ENCODE results near the gene NAA20. TPM values are rescaled to one million over a fixed set of nuclear protein-coding genes. Genes with fewer than 3 reads are reported as not detected.

Gene NAA20
- total and polyA plus RNA-seq, 2 of the 13 experiments (the other 11 are each of a cell fraction or from before 2014, with no cell fraction given): 81.9 to 82.8 TPM

DNA sequence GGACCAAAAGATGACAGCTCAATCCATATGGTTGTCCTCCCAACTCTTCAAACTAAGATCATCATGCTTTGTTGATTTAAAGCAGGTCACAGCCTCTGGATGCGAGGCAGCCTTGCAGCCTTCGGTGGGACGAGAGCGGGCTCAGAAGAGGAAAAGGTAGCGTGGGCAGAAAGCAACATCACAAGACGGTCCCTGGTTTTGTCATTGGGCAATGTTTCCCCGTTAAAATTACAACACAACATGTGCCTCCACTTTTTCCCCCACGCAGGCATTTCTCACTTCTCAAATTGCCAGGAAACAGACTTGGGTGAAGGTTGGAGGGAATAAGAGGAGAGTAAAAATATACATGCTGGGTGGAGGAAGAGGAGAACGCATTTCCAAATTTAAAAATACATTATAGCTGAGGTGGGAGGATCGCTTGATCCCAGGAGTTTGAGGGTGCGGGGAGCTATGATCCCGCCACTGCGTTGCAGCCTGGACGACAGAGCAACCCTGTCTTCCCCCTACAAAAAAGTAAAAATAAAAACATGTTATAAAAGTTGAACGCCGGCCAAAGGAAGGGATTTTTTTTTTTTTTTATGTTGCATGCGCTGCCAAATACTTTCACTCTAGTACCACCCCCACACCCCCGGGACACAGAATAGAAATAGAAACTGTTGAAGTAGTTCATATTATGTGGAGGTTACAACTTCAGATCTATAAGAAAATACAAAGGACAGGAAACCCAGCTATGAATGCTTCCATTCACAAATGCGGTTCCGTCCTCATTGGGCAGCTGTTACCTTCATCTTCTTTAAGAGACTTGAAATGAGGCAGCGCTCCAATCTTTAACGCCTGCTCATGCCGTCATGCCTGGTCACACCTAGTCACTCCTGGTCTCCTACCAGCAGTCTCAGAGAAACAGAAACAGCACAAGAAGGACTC is 13.9 kb upstream of the NAA20 start (continued):
- TF ChIP-seq, protein P1, sequence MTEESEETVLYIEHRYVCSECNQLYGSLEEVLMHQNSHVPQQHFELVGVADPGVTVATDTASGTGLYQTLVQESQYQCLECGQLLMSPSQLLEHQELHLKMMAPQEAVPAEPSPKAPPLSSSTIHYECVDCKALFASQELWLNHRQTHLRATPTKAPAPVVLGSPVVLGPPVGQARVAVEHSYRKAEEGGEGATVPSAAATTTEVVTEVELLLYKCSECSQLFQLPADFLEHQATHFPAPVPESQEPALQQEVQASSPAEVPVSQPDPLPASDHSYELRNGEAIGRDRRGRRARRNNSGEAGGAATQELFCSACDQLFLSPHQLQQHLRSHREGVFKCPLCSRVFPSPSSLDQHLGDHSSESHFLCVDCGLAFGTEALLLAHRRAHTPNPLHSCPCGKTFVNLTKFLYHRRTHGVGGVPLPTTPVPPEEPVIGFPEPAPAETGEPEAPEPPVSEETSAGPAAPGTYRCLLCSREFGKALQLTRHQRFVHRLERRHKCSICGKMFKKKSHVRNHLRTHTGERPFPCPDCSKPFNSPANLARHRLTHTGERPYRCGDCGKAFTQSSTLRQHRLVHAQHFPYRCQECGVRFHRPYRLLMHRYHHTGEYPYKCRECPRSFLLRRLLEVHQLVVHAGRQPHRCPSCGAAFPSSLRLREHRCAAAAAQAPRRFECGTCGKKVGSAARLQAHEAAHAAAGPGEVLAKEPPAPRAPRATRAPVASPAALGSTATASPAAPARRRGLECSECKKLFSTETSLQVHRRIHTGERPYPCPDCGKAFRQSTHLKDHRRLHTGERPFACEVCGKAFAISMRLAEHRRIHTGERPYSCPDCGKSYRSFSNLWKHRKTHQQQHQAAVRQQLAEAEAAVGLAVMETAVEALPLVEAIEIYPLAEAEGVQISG (CRISPR knock-in tag; IDR thresholded peaks at IDR 0.05): peak; percentile 28; the same call in 1 of the 2 replicates
- TF ChIP-seq ARHGAP35 (CRISPR knock-in tag; IDR thresholded peaks at IDR 0.05; ENCODE audit: borderline replicate concordance) (no peak), POLR2G (IDR thresholded peaks at IDR 0.05; ENCODE audit: low read depth, low read length) (no peak), ZFP1 (CRISPR knock-in tag; IDR thresholded peaks at IDR 0.05) (no peak), PHF20 (CRISPR knock-in tag; IDR thresholded peaks at IDR 0.05) (no peak), POLR2AphosphoS2 (IDR thresholded peaks at IDR 0.05; ENCODE audit: low read depth, low read length) (no peak), PHB2 (IDR thresholded peaks at IDR 0.05; ENCODE audit: partially characterized antibody) (no peak), ZFP37 (CRISPR knock-in tag; IDR thresholded peaks at IDR 0.05; ENCODE audit: borderline replicate concordance) (peak; percentile 64; the same call in 1 of the 2 replicates), MTF2 (CRISPR knock-in tag; IDR thresholded peaks at IDR 0.05; ENCODE audit: borderline replicate concordance) (no peak), ZNF766 (CRISPR knock-in tag; IDR thresholded peaks at IDR 0.05; ENCODE audit: borderline replicate concordance) (no peak; the same call in 1 of the 2 replicates), ZNF782 (CRISPR knock-in tag; IDR thresholded peaks at IDR 0.05; ENCODE audit: borderline replicate concordance) (no peak), SRF (IDR thresholded peaks at IDR 0.05; ENCODE audit: low read depth, low read length) (no peak), CBX1 (IDR thresholded peaks at IDR 0.05; ENCODE audit: low read depth) (no peak)
- TF ChIP-seq, protein P2, sequence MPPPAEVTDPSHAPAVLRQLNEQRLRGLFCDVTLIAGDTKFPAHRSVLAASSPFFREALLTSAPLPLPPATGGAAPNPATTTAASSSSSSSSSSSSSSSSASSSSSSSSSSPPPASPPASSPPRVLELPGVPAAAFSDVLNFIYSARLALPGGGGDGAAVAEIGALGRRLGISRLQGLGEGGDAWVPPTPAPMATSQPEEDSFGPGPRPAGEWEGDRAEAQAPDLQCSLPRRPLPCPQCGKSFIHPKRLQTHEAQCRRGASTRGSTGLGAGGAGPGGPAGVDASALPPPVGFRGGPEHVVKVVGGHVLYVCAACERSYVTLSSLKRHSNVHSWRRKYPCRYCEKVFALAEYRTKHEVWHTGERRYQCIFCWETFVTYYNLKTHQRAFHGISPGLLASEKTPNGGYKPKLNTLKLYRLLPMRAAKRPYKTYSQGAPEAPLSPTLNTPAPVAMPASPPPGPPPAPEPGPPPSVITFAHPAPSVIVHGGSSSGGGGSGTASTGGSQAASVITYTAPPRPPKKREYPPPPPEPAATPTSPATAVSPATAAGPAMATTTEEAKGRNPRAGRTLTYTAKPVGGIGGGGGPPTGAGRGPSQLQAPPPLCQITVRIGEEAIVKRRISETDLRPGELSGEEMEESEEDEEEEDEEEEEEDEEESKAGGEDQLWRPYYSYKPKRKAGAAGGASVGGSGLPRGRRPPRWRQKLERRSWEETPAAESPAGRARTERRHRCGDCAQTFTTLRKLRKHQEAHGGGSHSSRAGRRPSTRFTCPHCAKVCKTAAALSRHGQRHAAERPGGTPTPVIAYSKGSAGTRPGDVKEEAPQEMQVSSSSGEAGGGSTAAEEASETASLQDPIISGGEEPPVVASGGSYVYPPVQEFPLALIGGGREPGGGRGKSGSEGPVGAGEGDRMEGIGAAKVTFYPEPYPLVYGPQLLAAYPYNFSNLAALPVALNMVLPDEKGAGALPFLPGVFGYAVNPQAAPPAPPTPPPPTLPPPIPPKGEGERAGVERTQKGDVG (CRISPR knock-in tag; IDR thresholded peaks at IDR 0.05; ENCODE audit: borderline replicate concordance): 0 out of 2 replicates have a peak, but pooled peaks have one; percentile 3
- TF ChIP-seq, protein P3, sequence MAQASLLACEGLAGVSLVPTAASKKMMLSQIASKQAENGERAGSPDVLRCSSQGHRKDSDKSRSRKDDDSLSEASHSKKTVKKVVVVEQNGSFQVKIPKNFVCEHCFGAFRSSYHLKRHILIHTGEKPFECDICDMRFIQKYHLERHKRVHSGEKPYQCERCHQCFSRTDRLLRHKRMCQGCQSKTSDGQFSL (CRISPR knock-in tag; IDR thresholded peaks at IDR 0.05): no peak
- TF ChIP-seq, protein P4, sequence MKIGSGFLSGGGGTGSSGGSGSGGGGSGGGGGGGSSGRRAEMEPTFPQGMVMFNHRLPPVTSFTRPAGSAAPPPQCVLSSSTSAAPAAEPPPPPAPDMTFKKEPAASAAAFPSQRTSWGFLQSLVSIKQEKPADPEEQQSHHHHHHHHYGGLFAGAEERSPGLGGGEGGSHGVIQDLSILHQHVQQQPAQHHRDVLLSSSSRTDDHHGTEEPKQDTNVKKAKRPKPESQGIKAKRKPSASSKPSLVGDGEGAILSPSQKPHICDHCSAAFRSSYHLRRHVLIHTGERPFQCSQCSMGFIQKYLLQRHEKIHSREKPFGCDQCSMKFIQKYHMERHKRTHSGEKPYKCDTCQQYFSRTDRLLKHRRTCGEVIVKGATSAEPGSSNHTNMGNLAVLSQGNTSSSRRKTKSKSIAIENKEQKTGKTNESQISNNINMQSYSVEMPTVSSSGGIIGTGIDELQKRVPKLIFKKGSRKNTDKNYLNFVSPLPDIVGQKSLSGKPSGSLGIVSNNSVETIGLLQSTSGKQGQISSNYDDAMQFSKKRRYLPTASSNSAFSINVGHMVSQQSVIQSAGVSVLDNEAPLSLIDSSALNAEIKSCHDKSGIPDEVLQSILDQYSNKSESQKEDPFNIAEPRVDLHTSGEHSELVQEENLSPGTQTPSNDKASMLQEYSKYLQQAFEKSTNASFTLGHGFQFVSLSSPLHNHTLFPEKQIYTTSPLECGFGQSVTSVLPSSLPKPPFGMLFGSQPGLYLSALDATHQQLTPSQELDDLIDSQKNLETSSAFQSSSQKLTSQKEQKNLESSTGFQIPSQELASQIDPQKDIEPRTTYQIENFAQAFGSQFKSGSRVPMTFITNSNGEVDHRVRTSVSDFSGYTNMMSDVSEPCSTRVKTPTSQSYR (CRISPR knock-in tag; IDR thresholded peaks at IDR 0.05; ENCODE audit: borderline replicate concordance): no peak
- TF ChIP-seq, protein P5, sequence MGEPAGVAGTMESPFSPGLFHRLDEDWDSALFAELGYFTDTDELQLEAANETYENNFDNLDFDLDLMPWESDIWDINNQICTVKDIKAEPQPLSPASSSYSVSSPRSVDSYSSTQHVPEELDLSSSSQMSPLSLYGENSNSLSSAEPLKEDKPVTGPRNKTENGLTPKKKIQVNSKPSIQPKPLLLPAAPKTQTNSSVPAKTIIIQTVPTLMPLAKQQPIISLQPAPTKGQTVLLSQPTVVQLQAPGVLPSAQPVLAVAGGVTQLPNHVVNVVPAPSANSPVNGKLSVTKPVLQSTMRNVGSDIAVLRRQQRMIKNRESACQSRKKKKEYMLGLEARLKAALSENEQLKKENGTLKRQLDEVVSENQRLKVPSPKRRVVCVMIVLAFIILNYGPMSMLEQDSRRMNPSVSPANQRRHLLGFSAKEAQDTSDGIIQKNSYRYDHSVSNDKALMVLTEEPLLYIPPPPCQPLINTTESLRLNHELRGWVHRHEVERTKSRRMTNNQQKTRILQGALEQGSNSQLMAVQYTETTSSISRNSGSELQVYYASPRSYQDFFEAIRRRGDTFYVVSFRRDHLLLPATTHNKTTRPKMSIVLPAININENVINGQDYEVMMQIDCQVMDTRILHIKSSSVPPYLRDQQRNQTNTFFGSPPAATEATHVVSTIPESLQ (CRISPR knock-in tag; conservative IDR thresholded peaks at IDR 0.05): 0 out of 2 replicates have a peak, but pooled peaks have one; percentile 11
